Choroid plexus epithelial cell (primary cell): ENCODE data around the gene MYO19.
A peak's percentile ranks its signal among the peaks of the same experiment; 100 is the strongest.
"Not testable (repeated sequence)": the region's sequence is repeated elsewhere in the genome, so short reads cannot be mapped to it uniquely, and the experiment has no call there.

Experiments used
- DNase-seq: peaks from one replicate; pipeline ENCODE4 v3.0.0-alpha.2; 2010; ENCODE audit warnings: low read depth
- H3K4me3 ChIP-seq: 2 replicates; pipeline ENCODE4 v1.5.1; 2011; ENCODE audit warnings: low read depth, mild to moderate bottlenecking, control low read depth, low read length, moderate library complexity
- CTCF ChIP-seq: conservative IDR thresholded peaks from 2 replicates; pipeline ENCODE4 v1.5.1; 2011; ENCODE audit warnings: low read depth, mild to moderate bottlenecking, control low read depth, inconsistent platforms, low read length, moderate library complexity

The MYO19 gene

DNA sequence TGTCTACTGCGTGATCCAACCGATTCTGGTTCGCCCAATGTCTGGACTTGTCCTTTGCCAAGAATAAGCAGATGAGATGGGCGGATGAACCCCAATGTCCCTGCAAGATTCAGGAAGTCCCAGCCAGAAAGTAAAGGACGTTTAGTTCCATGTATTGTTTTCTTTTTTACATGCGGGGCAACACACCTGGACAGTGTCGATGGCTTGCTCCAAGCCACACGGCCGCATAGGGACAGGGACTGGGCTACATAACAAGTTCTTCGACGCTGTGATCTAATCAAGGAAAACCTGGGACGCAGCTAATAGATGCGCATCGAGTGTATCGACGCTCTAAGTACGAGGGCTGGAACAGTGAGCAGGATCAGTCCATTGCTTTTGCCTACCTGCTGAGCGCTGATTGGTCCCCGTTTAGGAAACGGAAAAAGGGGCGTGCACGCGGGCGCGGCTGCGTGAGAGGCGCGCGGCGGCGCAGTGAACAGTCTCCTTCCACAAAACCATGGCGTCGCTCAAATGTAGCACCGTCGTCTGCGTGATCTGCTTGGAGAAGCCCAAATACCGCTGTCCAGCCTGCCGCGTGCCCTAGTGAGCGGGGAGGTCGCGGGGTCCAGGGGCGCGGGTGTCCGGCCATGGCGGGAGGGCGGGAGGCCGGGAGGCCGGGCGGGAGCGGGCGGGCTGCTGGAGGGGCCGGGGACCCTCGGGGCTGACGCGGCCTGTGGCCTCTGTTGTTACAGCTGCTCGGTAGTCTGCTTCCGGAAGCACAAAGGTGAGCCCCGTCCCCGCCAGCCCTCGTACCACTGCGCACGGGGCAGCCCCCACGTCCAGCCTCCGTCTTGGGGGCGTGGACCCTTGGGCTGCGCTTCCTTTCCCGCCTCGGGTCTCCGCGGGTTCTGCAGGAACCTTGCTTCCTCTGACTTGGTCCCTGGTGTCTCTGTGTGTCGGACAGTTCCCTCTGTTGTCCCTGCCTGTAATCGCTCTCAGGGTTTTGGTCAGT, 48.2 kb downstream of the MYO19 start, which contains the start of gene ZNHIT3:
Gene ZNHIT3 (plus strand): TSS at position 478 of the 991 bp plus-strand sequence. CDS start 19 bp downstream, at position 497.
- no peak for TF ChIP-seq CTCF
- peak; percentile 97 for DNase-seq
- H3K4me3 ChIP-seq, result peak within 1 kb of the TSS; percentile 89

- no peak for TF ChIP-seq CTCF
Measured at GRCh38 chr17:36485805-36486203, 48.9 kb downstream of the MYO19 start.

GRCh38 chr17:36485027-36485426, 49.6 kb downstream of the MYO19 start:
- no peak overlapping the region for H3K4me3 ChIP-seq
- TF ChIP-seq CTCF, result no peak
- no peak for DNase-seq

More at GRCh38 chr17:36485805-36486203, 48.9 kb downstream of the MYO19 start:
- H3K4me3 ChIP-seq, result peak overlapping the region; percentile 89
- no peak for DNase-seq

DNA sequence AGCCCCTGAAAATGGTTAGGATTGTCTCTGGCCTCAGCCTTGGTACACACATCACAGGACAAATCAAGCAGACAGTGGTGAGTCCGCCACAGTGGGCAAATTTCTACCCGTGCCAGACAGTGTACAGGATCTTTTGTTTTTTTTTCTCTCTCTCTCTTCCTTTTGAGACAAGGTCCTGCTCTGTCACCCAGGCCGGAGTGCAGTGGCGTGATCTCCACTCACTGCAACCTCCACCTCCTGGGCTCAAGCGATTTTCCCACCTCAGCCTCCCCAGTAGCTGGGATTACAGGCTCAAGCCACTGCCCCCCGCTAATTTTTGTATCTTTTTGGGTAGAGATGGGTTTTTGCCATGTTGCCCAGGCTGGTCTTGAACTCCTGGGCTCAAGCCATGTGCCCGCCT, 50.6 kb downstream of the MYO19 start:
- not testable (repeated sequence) for H3K4me3 ChIP-seq, DNase-seq

- peak; percentile 74 for TF ChIP-seq CTCF
- peak; percentile 81 for DNase-seq
- H3K4me3 ChIP-seq, result peak overlapping the region; percentile 44
Measured at GRCh38 chr17:36482611-36483504, 51.8 kb downstream of the MYO19 start.

GRCh38 chr17:36481829-36482228, 52.8 kb downstream of the MYO19 start:
- H3K4me3 ChIP-seq, result no peak overlapping the region
- TF ChIP-seq CTCF, result no peak
- DNase-seq, result no peak
